HUES64 (cell line): ENCODE data around the gene RHBDL2.
A peak's percentile ranks its signal among the peaks of the same experiment; 100 is the strongest.

Experiments used
- H3K27ac ChIP-seq: 2 replicates; pipeline ENCODE4 v1.7.0; 2013; ENCODE audit warnings: low read depth, low read length, inconsistent platforms
- H3K27me3 ChIP-seq: 2 replicates; pipeline ENCODE4 v1.6.1; 2013; ENCODE audit warnings: mild to moderate bottlenecking, low read length; ENCODE audit not compliant: insufficient read depth
- H3K36me3 ChIP-seq: 2 replicates; pipeline ENCODE4 v1.6.1; 2013; ENCODE audit warnings: mild to moderate bottlenecking, low read length; ENCODE audit not compliant: insufficient read depth
- H3K4me1 ChIP-seq: 2 replicates; pipeline ENCODE4 v1.6.1; 2013; ENCODE audit warnings: mild to moderate bottlenecking, low read length, moderate library complexity; ENCODE audit not compliant: insufficient read depth
- H3K4me3 ChIP-seq: 2 replicates; pipeline ENCODE4 v1.5.1; 2013; ENCODE audit warnings: mild to moderate bottlenecking, low read length, moderate library complexity
- H3K9ac ChIP-seq: 2 replicates; pipeline ENCODE4 v1.6.1; 2013; ENCODE audit warnings: mild to moderate bottlenecking, low read depth, low read length
- H3K9me3 ChIP-seq: 2 replicates; pipeline ENCODE4 v1.6.1; 2013; ENCODE audit warnings: low read depth, low read length; ENCODE audit not compliant: insufficient read depth
- WGBS: fragments of 150-250, 120-280 bp; methylation state at CpG from one replicate; pipeline ENCODE4 v1.1.7; 2013; ENCODE audit warnings: missing lambda C conversion rate; 5-methylcytosine and 5-hydroxymethylcytosine counted together

The RHBDL2 gene

DNA sequence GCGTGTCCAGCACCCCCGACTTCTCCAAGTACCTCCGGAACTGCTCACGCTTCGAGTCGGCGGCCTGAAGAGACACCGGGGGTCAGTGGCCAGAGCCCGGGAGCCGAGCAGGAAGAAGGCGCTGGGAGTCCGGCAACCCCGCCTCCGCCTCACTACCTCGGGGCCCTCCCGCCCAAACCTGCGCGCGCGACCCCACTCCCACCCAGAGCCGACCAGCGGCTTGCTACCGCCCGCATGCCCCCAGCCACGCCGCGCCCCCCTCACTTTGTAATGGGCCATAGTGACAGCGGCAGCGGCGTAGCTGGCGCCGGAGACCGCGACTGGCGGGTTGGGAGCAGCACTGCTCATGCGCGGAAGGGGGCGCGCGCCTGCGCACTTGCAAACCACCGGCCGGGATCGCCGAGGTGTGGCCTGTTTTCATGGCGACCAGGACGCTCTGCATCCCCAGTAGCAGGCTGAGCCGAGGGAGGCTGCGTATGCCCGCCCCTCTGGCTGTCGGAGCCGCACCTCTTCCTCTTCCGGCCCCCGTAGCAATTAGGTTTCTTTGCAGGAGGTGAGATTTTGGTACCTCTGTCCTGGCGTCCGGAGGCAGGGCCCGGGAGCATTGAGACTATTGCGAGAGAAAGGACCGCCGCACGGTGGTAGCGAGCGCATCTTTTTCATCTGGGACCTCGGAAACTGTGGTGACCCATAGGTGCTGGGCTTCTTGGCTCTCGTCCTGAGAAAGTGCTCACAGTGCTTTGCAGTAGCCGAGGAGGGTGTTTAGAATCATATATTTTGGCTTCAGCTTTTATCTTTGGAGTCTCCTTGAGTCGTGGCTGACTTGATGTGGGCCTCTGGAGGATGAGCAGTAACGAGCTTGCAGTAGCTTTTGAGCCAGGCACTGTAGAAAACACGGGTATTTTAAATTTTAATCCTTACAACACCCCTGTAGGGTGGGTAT is 68.3 kb downstream of the RHBDL2 start, which contains the start of gene MYCBP:
MYCBP (minus strand) TSS at position 322 of the 943 bp plus-strand sequence; CDS start at position 279, 43 bp downstream.
- H3K4me1 ChIP-seq: peaks cover 13% of the 10 kb centered on the region; the same call in 1 of the 2 replicates
- H3K4me3 ChIP-seq: peak within 1 kb of the TSS; percentile 87
- peak within 1 kb of the TSS; percentile 38 for H3K27ac ChIP-seq
- peak within 1 kb of the TSS; percentile 64 for H3K9ac ChIP-seq
- H3K9me3 ChIP-seq: no peaks in the 10 kb centered on the region
- no peaks in the 10 kb centered on the region for H3K36me3 ChIP-seq
- WGBS: under 1% methylated on average over 68 of the region's 69 CpGs
- H3K27me3 ChIP-seq: no peaks in the 10 kb centered on the region

DNA sequence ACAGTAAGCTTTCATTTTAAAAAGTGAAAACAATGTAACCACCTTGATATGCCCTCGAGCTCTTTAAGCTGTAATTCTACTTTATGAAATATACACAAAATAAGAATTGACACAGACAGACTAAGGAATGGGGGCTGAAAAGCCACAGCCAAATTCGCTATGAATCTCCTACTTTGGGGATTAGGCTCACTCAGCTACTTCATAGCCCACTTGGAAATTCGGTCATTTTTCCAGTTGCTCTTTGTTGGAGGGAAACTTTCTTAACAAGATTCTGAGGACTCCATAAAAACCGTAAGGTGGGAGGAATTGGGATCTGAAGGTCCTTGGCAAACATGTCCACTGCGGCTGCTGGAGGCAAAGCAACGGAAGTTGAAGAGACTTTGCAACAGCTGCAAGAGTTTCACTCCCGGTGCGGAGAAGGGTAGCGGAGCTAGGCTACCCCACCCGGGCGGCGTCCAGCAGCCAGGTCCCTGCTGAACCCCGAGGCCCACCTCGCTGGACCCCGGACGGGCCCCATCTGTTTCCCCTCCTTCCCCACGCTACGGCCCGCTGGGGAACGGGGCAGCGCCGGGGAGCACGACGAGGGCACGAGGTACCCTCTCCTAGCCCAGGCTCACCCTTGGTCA is 69.1 kb downstream of the RHBDL2 start:
- H3K27me3 ChIP-seq: no peaks in the 10 kb centered on the region
- H3K27ac ChIP-seq: peak overlapping the region; percentile 10; the same call in 1 of the 2 replicates
- H3K9me3 ChIP-seq: no peaks in the 10 kb centered on the region
- peak overlapping the region; percentile 87 for H3K4me3 ChIP-seq
- H3K36me3 ChIP-seq: no peaks in the 10 kb centered on the region
- H3K4me1 ChIP-seq: peaks cover 13% of the 10 kb centered on the region; the same call in 1 of the 2 replicates
- WGBS: 4% methylated on average over 24 of the region's 25 CpGs
- H3K9ac ChIP-seq: peak overlapping the region; percentile 61

DNA sequence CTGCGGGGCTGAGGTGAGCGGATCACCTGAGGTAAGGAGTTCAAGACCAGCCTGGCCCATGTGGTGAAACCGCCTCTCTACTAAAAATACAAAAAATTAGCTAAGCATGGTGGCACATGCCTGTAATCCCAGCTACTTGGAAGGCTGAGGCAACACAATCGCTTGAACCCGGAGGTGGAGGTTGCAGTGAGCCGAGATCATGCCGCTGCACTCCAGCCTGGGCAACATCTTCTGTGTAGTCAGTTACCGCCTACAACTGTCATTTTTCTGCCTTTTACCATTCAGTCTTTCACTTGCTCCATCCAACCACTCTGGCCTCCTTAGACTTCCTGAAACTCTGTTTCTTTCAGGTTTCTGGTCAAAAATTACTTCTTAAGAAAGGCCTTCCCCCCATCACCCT is 70.6 kb downstream of the RHBDL2 start:
- Histone ChIP-seq H3K9ac (no peak overlapping the region), H3K4me3 (no peak overlapping the region), H3K27me3 (no peaks in the 10 kb centered on the region), H3K9me3 (no peaks in the 10 kb centered on the region), H3K36me3 (no peaks in the 10 kb centered on the region), H3K27ac (no peak overlapping the region), H3K4me1 (peaks cover 13% of the 10 kb centered on the region; the same call in 1 of the 2 replicates)
- 96% methylated on average over 8 of the region's 8 CpGs for WGBS

DNA sequence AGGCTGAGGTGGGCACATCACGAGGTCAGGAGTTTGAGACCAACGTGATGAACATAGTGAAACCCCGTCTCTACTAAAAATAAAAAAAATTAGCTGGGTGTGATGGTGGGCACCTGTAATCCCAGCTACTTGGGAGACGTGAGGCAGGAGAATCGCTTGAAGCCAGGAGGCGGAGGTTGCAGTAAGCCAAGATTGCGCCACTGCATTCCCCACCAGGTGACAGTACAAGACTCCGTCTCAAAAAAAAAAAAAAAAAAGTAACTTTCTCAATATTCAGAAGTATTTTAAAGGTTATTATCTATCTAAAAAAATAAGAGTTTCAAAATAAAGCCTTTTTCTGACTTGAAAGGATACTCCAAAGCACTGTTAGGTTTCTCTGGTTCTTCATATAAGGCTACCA is 74.4 kb downstream of the RHBDL2 start:
- H3K27me3 ChIP-seq: no peaks in the 10 kb centered on the region
- no peak overlapping the region for H3K4me3 ChIP-seq
- whole genome bisulfite sequencing: 97% methylated on average over 7 of the region's 8 CpGs
- no peaks in the 10 kb centered on the region for H3K9me3 ChIP-seq
- H3K36me3 ChIP-seq: peaks cover 29% of the 10 kb centered on the region
- H3K27ac ChIP-seq: no peak overlapping the region
- no peak overlapping the region for H3K9ac ChIP-seq
- peaks cover 4% of the 10 kb centered on the region; the same call in 1 of the 2 replicates for H3K4me1 ChIP-seq

DNA sequence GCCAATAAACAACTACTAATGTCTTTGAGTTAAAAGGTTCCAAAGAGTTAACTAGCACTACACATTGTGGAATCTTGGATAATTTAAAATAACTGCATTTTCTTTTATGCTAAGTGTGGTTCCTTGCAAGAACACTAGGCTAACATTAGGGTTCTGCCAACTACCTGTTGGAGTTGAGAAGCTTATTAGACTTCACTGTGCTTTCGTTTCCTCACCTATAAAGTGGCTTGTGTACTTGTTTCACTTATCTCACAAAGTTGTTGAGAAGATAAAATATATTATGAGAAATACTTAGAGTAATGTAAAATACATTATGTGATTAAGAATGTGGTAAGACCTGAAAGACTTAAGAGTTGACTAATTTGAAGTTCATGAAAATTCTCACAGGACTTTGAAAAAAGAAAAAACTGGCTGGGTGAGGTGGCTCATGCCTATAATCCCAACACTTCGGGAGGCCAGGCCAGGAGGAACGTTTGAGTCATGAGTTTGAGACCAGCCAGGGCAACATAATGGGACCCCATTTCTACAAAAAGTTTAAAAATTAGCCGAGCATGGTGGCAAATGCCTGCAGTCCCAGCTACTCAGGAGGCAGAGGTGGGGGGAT is 76.4 kb downstream of the RHBDL2 start:
- Histone ChIP-seq H3K27ac (no peak overlapping the region), H3K4me1 (no peaks in the 10 kb centered on the region), H3K9me3 (no peaks in the 10 kb centered on the region), H3K9ac (no peak overlapping the region), H3K36me3 (peaks cover 33% of the 10 kb centered on the region), H3K27me3 (no peaks in the 10 kb centered on the region), H3K4me3 (no peak overlapping the region)
- 93% methylated on average over 4 of the region's 4 CpGs for WGBS

DNA sequence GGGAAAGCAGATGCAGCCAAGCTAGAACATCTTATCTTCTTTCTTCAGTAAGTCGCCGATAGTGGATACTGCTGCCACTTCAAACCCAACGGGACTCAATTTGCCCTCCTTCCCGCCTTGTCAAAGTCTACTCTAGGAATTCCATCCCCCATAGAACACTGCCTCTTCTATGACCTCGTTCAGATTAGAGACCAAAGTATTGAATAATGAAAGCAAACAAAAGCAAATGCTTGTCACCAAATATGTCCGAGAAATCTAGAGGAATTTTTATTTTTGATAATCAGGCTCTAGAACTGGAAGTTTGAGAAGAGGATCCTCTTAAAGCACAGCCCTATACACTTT is 81.2 kb downstream of the RHBDL2 start:
- Histone ChIP-seq H3K27ac (no peak overlapping the region), H3K36me3 (peaks cover 46% of the 10 kb centered on the region), H3K9ac (peak overlapping the region; percentile 79), H3K4me3 (peak overlapping the region; percentile 97), H3K9me3 (no peaks in the 10 kb centered on the region), H3K27me3 (no peaks in the 10 kb centered on the region), H3K4me1 (0 out of 2 replicates have a peak, but pooled peaks cover 4% of the 10 kb centered on the region)
- 29% methylated on average over 6 of the region's 6 CpGs for WGBS

DNA sequence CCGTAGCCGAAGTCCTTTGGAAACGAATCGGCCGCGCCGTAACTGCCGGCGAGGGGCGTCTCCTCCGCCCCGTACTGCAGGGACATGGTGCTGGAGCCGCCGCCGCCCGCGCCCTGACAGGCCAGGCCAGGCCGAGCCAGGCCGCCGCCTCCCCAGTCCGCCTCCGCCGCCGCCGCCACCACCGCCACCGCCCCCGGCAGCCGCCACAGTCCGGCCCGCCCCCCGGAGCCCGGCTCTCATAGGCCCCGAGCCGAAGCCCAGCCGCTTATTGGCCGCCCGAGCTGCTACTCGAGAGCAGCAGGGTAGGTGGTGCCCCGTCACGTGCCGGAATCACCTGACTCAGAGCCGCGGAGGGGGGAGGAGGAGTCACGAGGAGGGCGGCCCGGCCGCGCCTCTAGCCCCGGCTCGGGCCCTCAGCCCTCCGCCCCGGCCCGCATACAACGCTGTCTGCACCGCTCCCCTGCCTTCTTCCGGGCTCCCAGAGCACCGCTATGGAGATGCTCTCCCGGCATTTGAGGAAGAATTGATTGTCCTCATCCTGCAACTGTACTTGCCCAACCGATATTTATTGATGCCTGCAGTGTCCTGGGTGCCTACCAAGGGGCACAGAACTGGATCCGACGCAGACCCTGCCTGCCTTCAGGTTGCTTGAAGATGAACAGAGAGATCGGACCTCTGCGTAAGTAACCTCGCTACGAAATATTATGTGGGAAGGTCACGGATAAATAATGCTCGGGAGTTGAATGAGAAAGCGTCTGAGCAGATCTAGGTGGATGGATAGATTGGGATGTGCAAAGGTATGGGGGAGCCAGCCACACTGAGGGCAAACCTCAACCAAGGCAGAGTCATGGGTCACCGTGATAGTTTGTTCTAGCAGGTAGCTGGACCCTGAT is 81.8 kb downstream of the RHBDL2 start, which contains the start of gene RRAGC:
RRAGC (minus strand) TSS at position 212 of the 893 bp plus-strand sequence; CDS start at position 86, 126 bp downstream.
- Histone ChIP-seq H3K27ac (no peak within 1 kb of the TSS; the same call in 1 of the 2 replicates), H3K9ac (peak within 1 kb of the TSS; percentile 79), H3K4me1 (0 out of 2 replicates have a peak, but pooled peaks cover 4% of the 10 kb centered on the region), H3K36me3 (peaks cover 46% of the 10 kb centered on the region), H3K27me3 (no peaks in the 10 kb centered on the region), H3K9me3 (no peaks in the 10 kb centered on the region), H3K4me3 (peak within 1 kb of the TSS; percentile 97)
- WGBS: under 1% methylated on average over 70 of the region's 70 CpGs

DNA sequence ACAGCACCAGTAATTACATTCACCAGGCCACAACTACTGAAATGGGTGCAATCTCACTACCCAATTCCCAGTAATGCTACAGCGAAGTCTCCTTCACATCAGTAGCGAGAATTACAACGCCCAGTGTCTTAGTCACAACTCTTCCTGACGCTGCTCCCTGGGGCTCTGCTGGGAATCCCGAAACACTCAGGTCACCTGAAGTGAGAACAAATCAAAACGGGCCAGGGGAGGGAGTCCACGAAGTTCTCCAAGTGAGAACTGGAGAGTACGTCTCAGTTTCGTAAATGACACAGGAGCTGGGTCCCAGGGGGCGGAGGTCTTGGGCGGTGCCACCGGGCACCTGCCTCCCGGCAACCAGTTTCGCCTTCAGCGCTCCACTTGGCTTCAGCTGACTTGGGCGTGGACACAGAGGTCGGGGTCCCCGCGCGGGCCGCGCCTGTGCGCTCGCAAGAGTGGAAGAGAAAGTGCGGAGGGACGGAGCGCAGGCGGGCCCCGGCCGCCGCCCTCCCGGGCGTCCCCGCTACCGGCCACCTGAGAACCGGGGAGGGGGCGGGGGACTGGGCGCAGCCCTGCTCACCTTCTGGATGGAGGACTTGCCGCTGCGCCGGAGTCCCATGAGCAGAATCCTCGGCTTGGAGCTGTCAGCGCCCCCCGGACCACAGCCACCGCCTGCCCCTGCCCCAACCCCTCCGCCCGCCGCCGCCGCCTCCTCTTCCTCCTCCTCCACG is 82.6 kb downstream of the RHBDL2 start:
- Histone ChIP-seq H3K4me1 (0 out of 2 replicates have a peak, but pooled peaks cover 4% of the 10 kb centered on the region), H3K36me3 (peaks cover 41% of the 10 kb centered on the region), H3K27me3 (no peaks in the 10 kb centered on the region), H3K27ac (no peak overlapping the region; the same call in 1 of the 2 replicates), H3K4me3 (peak overlapping the region; percentile 96), H3K9ac (peak overlapping the region; percentile 67), H3K9me3 (no peaks in the 10 kb centered on the region)
- WGBS: 2% methylated on average over 51 of the region's 51 CpGs

DNA sequence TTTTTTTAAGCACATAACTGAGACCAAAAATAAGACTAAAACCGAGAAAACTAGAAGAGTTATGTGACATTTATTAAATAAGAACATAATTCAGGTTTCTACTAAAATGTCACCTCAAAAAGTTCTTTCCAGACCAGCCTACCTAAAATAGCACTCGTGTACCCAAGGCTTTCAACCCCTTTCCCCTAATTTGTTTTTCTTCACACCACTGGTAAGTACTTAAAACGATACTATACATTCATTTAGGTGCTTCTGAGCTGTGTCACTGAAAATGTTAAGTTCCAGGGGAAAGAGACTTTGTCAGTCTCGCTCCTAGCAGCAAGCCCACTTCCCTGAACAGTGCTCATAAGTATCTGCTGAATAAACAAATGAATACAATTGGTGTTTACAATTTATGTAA is 88.8 kb downstream of the RHBDL2 start:
- 87% methylated on average over 4 of the region's 4 CpGs for WGBS
- Histone ChIP-seq H3K27me3 (no peaks in the 10 kb centered on the region), H3K9ac (no peak overlapping the region), H3K36me3 (peaks cover 65% of the 10 kb centered on the region), H3K4me1 (no peaks in the 10 kb centered on the region), H3K27ac (no peak overlapping the region), H3K4me3 (no peak overlapping the region), H3K9me3 (no peaks in the 10 kb centered on the region)

DNA sequence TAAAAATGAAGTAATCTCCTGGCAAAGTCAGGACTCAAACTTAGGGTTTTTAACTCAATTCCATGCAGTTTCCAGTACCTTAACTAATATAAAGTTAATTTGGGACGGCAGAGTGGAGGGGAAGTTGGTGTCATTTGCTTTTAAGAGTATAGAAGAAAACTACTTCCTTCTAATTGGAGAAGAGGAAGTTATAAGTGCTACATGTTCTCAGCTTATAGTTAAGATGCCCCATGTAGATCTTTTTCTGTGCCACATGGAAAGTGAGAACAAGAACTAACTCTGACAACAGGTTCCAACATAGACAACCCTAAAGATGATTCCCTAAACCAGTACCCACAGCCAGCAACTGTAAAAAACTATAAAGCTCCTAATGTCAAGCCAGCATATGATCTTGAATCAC is 93.6 kb downstream of the RHBDL2 start:
- no CpG with 5 or more reads among the region's 1 CpG for WGBS
- Histone ChIP-seq H3K27ac (no peak overlapping the region), H3K4me3 (no peak overlapping the region), H3K4me1 (no peaks in the 10 kb centered on the region), H3K36me3 (peaks cover 72% of the 10 kb centered on the region), H3K27me3 (no peaks in the 10 kb centered on the region), H3K9me3 (no peaks in the 10 kb centered on the region), H3K9ac (no peak overlapping the region)
